HG03108 (cell line): ENCODE results near the gene GIGYF1.
"Not testable (repeated sequence)": the region's sequence is repeated elsewhere in the genome, so short reads cannot be mapped to it uniquely, and the experiment has no call there.

ENCODE experiments used
- ATAC-seq: cut with Tn5 transposase; IDR thresholded peaks from one replicate; pipeline ENCODE4 v1.9.1; 2021; ENCODE audit warnings: moderate library complexity; ENCODE audit not compliant: unreplicated experiment

GIGYF1 gene

DNA sequence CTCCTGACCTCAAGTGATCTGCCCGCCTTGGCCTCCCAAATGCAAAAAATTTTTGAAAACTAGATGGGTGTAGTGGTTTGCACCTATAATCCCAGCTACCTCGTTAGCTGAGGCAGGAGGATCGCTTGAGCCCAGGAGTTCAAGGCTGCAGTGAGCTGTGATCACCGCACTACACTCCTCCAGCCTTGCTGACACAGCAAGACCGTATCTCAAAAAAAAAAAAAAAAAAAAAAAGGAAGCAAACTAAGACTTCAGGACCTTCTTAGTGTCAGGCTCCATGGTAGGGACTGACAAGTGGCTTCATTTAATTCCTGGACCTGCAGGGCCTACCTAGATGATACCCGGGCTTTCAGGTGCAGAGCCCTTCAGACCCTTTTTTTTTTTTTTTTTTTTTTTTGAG, 14.3 kb upstream of the GIGYF1 start:
- no peak for ATAC-seq

DNA sequence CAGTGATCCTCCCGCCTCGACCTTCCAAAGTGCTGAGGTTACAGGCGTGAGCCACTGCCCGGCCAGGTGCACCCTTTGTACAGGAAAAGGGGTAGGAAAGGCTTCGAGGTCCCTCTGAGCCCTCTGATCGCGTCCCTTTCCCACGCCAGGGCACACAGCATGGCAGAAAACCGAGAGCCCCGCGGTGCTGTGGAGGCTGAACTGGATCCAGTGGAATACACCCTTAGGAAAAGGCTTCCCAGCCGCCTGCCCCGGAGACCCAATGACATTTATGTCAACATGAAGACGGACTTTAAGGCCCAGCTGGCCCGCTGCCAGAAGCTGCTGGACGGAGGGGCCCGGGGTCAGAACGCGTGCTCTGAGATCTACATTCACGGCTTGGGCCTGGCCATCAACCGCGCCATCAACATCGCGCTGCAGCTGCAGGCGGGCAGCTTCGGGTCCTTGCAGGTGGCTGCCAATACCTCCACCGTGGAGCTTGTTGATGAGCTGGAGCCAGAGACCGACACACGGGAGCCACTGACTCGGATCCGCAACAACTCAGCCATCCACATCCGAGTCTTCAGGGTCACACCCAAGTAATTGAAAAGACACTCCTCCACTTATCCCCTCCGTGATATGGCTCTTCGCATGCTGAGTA, 12.7 kb upstream of the GIGYF1 start:
- ATAC-seq = no peak

DNA sequence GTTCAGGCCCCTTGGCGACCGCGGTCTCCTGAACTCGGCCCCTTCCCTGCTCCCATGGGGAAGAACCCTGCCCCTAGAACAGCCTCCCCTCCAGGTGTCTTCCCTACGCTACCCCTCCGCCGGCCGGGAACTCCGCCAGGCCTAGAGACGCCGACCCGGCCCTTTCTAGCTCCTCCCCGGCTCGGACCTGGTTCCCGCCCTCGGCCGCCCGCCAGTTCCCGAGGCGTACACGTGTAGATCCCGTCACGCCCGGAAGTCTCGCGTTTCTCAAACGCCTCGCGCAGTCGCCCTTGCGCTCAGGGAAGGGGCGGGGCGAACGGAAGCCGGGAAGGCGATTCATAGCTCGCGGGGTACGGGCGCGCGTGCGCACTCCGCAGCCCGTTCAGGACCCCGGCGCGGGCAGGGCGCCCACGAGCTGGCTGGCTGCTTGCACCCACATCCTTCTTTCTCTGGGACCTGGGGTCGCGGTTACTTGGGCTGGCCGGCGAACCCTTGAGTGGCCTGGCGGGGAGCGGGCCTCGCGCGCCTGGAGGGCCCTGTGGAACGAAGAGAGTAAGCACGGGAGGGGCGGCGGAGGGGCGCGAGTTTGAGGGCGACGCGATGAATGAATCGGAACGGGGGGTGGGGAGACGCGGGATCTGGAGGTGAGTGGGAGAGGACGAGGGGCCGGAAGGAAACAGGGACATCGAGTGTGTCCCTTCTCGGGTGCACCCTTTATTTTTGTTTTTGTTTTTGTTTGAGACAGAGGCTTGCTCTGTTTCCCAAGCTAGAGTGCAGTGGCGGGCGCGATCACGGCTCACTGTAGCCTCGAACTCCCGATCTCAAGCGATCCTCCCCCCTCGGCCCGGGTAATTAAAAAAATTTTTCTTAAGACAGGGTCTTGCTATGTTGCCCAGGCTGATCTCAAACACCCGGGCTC, 12.0 kb upstream of the GIGYF1 start, which contains the start of gene POP7:
TSS of gene POP7 (plus strand) at position 369 of the 919 bp plus-strand sequence. CDS start 710 bp downstream, outside the sequence.
- ATAC-seq = peak; percentile 87

DNA sequence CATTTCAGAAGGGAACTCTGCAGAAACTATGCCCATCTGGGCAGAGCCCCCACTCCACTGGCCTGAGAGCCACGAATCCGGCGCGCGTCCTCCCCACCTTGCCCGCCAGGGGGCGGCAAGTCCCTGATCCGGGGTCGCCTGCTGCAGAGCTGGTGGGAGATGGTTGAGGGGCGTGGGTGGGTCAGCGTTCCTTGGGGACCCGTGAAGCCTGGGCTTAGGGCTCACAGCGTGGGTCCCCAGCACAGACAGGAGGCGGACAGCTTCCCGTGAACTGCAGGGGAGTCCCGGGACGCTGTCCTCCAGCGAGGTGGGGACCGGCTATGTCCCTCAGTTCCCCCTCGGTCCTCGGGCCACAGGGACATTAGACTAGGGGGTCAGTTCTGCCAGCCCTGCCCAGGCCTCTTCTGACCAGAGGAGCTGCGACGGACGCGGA, 11.3 kb upstream of the GIGYF1 start:
- peak; percentile 59 for ATAC-seq

DNA sequence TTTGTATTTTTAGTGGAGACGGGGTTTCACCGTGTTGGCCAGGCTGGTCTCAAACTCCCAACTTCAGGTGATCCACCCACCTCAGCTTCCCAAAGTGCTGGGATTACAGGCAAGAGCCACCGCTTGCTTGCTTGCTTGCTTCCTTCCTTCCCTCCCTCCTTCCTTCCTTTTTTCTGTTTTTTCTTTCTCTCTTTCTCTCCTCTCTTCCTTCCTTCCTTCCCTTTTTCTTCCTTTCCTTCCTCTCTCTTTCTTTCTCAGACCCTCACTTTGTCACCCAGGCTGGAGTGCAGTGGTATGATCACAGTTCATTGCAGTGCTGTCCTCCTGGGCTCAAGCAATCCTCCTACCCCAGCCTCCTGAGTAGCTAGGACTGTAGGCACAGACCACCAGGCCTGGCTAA, 7.0 kb upstream of the GIGYF1 start:
- ATAC-seq = not testable (repeated sequence)

DNA sequence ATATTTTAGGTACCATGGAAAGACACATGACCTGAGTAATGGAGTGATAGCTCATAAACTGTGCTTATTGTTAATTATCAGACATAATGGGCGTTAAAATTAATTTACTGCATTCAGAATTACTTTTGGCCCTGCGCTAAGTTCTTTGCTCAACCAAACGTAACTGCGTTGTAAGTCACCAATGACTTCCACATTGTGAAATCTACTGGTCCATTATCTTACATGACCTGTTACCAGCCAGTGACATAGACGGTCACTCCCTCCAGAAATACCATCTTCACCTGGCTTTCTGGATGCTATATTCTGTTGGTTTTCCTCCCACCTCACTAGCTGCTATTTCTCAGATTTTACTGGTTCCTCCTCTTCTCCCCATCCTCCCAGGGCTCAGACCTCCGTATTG, 5.0 kb upstream of the GIGYF1 start:
- no peak for ATAC-seq

DNA sequence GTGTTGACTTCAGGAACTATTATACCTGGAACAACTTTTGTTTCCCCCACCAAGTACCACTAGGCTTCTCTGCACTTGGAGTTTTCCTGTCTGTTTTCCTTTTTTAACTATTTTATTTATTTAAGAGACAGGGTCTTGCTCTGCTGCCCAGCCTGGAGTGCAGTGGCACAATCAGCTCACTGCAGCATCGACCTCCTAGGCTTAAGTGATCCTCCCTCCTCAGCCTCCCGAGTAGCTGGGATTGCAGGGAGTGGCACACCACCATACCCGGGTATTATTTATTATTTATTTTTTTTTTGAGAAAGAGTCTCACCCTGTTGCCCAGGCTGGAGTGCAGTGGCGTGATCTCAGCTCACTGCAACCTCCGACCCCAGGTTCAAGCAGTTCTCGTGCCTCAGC, 2.1 kb upstream of the GIGYF1 start:
- no peak for ATAC-seq

DNA sequence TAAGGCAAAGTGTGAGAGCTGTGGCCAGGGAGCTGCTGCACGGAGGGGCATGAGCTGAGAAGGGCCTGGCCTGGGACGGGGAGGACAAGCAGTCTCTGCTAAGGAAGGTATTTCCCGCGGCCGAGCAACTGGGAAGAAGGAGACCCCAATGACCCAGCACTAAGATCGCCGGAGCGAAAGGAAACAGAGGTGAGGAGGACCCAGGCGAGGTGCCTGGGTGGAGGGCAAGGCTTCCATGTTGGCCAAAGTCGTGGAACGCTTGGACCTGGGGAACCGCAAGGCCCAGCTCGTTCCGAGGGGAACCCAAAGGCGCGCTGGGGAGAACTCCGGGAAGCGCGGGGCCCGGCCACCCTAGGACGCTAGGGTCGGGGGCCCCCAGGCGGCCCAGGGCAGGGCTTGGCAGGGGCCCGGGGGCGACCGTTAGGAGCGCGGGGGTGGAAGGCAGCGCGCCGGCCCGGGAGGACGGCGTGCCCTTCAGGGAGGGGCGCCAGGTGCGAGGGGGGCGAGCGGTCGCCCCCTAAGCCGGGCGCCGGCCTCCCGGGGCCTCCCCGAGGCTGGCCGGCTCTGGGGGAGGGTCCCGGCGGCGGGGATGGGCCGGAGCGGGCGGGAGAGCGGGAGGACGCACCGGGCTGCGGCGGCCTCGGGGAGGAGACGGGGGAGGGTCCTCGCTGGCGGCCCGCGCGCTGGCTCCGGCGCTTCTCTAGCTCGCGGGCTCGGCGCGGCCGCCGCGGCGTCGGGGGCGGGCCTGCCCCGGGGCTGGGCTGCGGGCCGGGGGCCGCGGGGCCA, 545 bp downstream of the GIGYF1 start:
- ATAC-seq = peak; percentile 25

DNA sequence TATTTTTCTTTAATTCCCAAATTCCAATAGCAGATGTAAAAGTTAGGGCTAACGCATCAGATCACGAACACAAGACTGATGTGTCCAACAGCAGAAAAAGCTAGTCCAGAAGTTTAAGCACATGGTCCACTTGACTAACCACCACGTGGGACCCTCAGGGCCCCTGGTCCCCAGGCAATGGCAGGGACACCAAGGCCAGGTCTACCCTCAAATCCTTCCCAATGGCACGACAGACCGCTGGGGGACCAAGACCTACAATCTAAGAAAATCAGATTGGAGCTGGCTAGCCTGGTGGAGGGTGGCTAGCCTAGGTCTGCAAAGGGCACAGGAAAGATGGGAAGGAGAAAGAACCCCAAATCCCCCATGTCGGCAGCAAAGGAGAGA, 1.5 kb downstream of the GIGYF1 start:
- no peak for ATAC-seq

DNA sequence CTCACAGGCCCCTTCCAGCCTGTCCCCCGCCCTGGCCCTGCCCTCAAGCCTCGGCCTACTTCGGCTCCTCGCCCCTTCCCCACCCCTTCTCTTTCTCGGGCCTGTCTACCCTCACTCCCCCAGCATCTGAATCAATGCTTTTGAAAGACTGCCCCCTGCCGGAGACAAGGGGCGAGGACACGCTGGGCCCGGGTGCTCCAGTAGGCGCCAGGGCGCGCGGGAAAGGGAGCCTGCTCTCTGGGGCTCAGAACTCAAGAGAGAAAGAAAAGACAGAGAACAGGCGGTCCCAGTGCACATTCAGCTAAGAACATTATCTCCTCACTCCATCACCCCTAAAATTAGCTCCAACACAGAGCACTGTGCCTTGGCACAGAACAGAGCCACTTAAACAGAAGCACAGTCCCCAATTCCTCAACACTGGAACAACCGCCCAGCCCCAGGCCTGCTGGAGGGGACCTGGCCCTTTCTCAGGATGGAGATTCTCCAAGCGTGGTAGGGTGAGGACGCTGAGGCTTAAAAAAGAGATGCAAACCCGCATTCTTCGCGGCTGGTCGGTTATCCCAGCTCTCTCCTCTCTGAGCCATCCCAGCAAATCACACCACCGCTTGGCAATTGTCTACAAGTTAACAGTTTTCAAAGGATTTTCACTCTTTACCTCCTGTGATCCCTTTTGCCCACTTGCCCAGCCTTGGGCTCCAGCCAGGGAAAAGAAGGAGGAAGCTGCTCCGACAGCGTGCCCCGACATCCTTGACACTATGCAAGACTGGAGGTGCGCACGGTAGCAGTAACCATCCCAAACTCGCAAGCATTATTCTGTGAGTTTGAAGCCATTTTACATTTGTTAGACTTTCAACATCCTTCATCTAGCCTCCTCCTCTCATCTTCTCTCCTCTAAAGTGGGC, 2.1 kb downstream of the GIGYF1 start:
- peak; percentile 44 for ATAC-seq

DNA sequence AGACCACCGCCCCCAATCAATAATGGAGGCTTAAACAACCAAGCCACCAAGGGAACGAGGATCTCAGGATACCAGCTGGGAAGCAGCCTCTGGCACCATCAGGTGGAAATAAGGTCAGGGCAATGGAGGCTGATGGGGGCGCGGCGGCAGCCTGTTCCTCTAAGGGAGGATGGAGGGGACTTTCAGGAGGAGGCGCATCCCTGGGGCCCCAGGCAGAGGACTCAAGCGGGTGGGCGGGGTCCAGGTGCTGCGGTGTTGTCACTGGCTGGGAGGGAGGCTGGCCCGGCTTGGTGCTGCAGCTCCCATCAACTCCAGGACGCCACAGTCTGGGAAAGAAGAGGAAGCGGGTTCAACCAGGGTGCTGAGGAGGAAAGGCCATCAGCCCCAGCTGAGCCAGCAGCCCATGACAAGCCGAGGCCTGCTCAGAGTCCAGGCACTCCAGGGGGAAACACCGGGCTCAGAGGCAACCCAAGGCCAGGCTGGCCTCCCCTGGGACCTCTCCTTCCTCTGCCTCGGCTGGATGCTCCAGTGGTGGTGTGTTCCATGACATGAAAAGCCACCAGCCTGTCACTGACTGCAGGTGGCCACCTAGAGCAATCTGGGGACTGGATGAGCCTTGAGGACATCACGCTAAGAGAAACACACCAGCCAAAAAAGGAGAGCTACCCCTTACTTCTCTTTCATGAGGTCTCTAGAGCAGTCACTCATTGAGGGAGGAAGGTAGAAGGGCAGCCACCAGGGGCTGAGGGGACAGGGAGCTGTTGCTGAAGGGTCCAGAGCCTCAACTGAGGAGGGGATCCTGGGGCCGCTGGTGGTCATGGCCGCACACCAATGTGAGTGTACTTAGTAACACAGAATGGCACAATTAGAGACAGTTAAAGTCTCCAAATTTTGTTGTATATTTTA, 4.6 kb downstream of the GIGYF1 start:
- ATAC-seq = no peak

DNA sequence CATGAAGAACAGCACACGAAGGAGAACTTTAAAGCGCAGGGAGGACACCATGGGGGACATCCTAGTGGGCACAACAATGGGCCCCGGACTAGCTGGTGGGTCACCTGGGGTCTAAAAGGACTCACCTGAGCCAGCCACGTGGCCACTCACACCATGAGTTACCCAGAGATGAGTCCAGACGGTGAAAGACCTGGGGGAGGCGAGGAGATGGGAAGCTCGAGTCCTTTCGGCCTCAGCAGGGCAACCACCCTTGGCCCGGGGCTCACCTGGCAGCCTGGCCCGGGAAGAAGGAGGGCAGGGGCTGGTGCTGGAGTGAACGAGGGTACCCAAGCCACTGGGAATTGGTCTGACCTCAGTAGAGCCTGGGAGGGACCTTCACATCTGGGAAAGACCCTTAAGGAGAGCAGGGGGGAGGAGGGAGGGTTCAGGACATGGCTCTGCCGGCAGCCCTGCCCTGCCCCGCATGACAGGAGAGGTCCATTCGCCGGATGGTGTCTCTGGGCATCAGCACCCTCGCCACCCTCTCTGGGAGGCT, 5.7 kb downstream of the GIGYF1 start:
- ATAC-seq = no peak

DNA sequence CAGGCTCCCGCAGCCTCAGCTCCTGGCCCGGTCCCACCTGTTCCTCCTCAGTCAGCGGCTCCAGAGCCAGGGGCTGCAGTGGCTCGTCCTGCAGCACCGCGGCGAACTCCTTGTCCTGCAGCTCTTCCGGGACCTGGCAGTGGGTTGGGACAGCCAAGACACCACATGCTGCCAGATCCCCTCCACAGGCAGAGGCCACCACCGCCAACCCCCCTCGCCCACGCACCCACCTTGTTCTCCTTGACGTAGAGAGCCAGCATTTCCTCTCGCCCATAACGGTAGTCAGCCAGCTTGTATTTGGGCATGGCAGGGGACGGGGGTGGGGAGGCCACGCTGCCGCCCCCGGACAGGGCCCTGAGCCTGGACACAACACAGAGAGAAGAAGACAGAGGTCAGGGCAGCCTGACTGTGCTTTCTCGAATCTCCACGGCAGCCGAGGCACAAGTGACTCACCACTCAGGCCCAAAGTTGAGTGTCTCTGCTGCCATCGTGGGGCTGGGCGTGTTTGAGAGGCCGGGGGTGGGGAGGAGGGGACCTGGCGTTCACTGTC, 6.2 kb downstream of the GIGYF1 start:
- ATAC-seq = no peak

DNA sequence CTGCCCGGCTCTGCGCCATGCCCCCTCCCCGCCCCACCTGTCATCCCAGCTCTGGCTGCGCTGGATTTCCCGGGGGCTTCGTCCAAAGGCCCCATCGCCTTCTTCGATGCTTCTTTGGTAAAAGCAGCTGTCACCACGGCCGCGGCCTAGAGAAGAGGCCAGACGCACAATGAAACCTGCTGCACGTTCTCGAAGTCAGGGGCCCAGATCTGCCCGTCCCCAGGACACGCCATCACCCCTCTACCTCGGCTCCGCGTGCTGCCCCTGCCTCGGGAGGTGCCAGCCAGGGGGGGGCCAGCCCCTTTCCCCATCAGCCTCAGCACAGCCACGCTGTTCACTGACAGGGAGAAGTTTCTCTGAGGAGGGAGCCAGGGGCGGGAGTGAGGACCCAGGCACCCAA, 6.8 kb downstream of the GIGYF1 start:
- ATAC-seq = no peak

DNA sequence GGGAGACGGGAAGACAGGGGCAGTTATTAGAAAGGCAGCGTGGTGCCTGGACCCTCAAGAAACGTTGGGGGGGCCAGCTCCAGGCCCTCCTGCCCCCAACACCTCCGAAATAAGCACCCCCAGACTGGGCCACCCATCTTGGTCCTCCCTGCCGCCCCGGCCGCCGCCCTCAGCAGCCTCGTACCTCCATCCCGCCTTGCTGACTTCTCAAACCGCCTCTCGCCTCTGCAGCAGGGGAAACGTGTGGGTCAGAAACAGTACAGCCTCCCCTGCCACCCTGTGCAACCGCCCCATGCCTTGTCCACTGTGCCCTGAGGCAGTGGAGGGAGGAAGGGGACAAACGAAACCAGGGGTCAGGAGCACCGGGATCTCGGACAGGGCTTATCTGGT, 7.2 kb downstream of the GIGYF1 start:
- no peak for ATAC-seq

DNA sequence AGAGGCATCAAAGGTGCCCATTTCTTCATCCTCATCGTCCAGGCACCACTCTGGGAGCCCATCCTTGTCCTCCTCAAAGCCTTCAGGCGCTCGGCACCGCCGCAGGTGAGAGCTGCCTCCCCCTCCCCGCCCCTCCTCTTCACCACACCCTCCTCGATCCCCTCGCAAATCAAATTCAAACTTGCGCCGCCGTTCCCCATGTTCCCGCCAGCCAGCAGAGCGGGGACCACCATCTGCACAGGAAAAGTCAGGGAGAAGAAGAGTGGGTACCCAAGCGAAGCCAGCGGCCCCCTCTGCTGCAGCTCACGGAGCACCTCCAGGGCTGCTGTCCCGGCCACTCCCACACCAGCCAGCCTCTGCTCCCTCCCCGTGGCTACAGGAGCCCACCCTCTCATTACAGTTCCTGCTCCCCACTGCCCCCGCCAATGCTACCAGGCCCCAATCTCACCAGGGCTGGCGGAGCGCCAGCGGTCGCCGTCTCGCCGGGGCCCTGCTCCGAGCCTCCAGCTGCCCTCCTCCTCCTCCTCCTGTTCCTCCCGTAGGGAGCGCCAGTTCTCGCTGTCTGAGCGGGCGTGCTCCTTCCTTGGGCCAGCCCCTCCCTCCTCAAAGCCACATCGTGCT, 7.7 kb downstream of the GIGYF1 start:
- no peak for ATAC-seq

DNA sequence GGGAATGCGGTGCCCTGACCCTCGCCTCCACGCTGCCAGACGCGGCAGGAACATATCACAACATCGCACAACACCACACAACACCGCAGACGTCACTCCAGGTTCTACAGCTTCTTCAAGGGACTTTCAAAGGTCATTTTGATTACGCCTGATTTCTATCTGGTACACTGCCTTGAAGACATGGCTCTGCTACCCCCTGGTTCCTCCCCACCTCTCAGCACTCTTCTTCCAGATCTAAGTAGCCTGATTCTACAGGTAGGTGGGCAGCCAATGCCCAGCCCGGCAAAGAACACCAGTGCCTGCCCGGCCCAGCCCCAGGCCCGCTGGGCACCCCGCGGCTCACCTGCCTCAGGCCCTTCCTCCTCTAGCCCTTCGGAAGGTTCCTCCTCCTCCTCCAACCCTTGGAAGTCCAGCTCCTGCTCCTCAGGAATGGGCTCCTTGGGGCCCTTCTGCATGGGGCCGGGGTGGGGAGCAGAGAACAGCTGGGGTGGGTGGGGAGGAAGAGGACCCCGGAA, 8.4 kb downstream of the GIGYF1 start:
- no peak for ATAC-seq

DNA sequence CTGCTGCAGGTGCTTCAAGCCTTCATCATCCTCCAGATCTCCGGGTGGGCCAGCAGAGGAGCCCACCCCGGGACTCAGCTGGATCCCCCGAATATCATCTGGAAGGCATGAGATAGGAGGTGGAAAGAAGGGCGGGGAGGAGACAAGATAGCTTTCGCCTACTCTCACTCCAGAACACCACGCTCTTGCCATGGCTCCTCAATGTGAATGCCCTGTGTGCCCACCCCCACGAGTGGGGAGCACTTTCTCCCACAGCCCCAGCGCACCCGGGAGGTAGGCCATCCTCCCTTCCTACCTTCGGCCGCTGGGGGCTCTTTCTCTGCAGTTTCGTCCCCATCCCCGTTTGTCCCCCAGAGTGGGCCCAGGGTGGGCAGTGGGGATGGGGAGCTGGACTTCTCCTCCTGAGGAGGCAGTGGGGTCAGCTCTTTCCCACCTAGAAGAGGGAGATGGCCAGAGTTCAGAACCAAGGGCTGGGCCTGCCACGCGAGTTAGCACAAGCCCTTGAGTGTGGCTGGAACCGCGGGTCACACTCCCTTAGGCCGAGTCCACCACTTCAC, 8.9 kb downstream of the GIGYF1 start:
- no peak for ATAC-seq
